ENCODE data around the gene SLC35A1. TPM values are rescaled to one million over a fixed set of nuclear protein-coding genes. Genes with fewer than 3 reads are reported as not detected.

SLC35A1 gene
- total RNA-seq, 1 experiment from 2014 or later, result 6.4 TPM

- TF ChIP-seq FOXP4 (CRISPR knock-in tag; IDR thresholded peaks at IDR 0.05) (peak; percentile 62; the same call in 1 of the 2 replicates), FOXK1 (CRISPR knock-in tag; IDR thresholded peaks at IDR 0.05) (peak; percentile 79; the same call in 1 of the 2 replicates), MLX (CRISPR knock-in tag; IDR thresholded peaks at IDR 0.05) (no peak)
Observed at GRCh38 chr6:87436435-87436834, 36.3 kb upstream of the SLC35A1 start (continued).

GRCh38 chr6:87441711-87442110, 31.1 kb upstream of the SLC35A1 start:
- ATAC-seq (no peak), DNase-seq (ENCODE audit: low spot score) (no peak)
- H3K27me3 Mint-ChIP-seq (ENCODE audit: low read depth), result no peaks in the 10 kb centered on the region
- H3K4me3 Mint-ChIP-seq, result no peak overlapping the region
- H3K36me3 Mint-ChIP-seq, result no peaks in the 10 kb centered on the region
- CTCF ChIA-PET, result no interaction called here
- H3K4me1 Mint-ChIP-seq, result peaks cover 12% of the 10 kb centered on the region
- no peaks in the 10 kb centered on the region for H3K9me3 Mint-ChIP-seq
- TF ChIP-seq CBFB (CRISPR knock-in tag; IDR thresholded peaks at IDR 0.05; ENCODE audit: low read depth) (no peak), USF2 (CRISPR knock-in tag; IDR thresholded peaks at IDR 0.05) (no peak), ZNF138 (CRISPR knock-in tag; conservative IDR thresholded peaks at IDR 0.05) (no peak), ZNF281 (CRISPR knock-in tag; IDR thresholded peaks at IDR 0.05) (no peak), HMGA2 (CRISPR knock-in tag; IDR thresholded peaks at IDR 0.05) (no peak), CREB1 (CRISPR knock-in tag; IDR thresholded peaks at IDR 0.05) (no peak), EMX1 (CRISPR knock-in tag; IDR thresholded peaks at IDR 0.05) (no peak), ELF4 (CRISPR knock-in tag; IDR thresholded peaks at IDR 0.05; ENCODE audit: low read depth) (no peak), TCF7 (CRISPR knock-in tag; IDR thresholded peaks at IDR 0.05; ENCODE audit: low read depth) (no peak), MAX (CRISPR knock-in tag; IDR thresholded peaks at IDR 0.05) (no peak), SMAD3 (CRISPR knock-in tag; IDR thresholded peaks at IDR 0.05; ENCODE audit: borderline replicate concordance) (no peak), ETV6 (CRISPR knock-in tag; IDR thresholded peaks at IDR 0.05) (no peak), ZNF396 (CRISPR knock-in tag; IDR thresholded peaks at IDR 0.05; ENCODE audit: borderline replicate concordance) (no peak), FOXK1 (CRISPR knock-in tag; IDR thresholded peaks at IDR 0.05) (no peak), KAT7 (CRISPR knock-in tag; IDR thresholded peaks at IDR 0.05; ENCODE audit: borderline replicate concordance) (no peak), SOX15 (CRISPR knock-in tag; IDR thresholded peaks at IDR 0.05) (no peak), ATF3 (CRISPR knock-in tag; conservative IDR thresholded peaks at IDR 0.05) (no peak)
- POLR2A ChIA-PET, result no interaction called here
- H3K27ac Mint-ChIP-seq, result no peak overlapping the region

All from WTC11 (cell line).